PC-3 (cell line): ENCODE results near the gene USP46. TPM values are rescaled to one million over a fixed set of nuclear protein-coding genes. Genes with fewer than 3 reads are reported as not detected.

Experiments
- ATAC-seq: fragments of 200-7000 bp; cut with Tn5 transposase; 2 replicates; pipeline ENCODE4 v1.9.1; 2020; ENCODE audit warnings: mild to moderate bottlenecking, moderate library complexity
- BruUV-seq: library from RNA; stranded (reverse); fragments of 400-500 nt; replicated peaks from 2 replicates; lab custom pipeline; 2021; lab: Mats Ljungman, UMichigan
- CTCF ChIA-PET: fragments of 300-600 bp; sonication (Branson Sonifier 250); formaldehyde crosslinking; loops from one replicate; lab custom pipeline; 2022; ENCODE audit warnings: antibody characterized with exemption; lab: Charles Lee
- POLR2A ChIA-PET: fragments of 300-600 bp; sonication (Branson Sonifier 250); formaldehyde crosslinking; loops from one replicate; lab custom pipeline; 2022; ENCODE audit warnings: antibody characterized with exemption; ENCODE audit not compliant: unreplicated experiment; lab: Charles Lee
- DNase-seq: peaks from one replicate; pipeline ENCODE4 v3.0.0-alpha.2; 2015
- H2AFZ ChIP-seq: fragments of 300-600 bp; sonication (generic); 2 replicates; pipeline ENCODE4 v1.6.0; 2016; ENCODE audit warnings: antibody characterized with exemption, low read length
- H3F3A ChIP-seq: fragments of 300-600 bp; sonication (generic); one replicate; pipeline ENCODE4 v1.6.0; 2017; ENCODE audit warnings: antibody characterized with exemption, low read length, control low read depth, mild to moderate bottlenecking; ENCODE audit not compliant: unreplicated experiment
- H3K27ac ChIP-seq: fragments of 300-600 bp; sonication (generic); 2 replicates; pipeline ENCODE4 v1.5.1; 2016; ENCODE audit warnings: mild to moderate bottlenecking, low read length
- H3K27me3 ChIP-seq: fragments of 300-600 bp; sonication (generic); 2 replicates; pipeline ENCODE4 v1.6.1; 2016; ENCODE audit warnings: low read length, mixed read lengths
- H3K36me3 ChIP-seq: fragments of 300-600 bp; sonication (generic); 2 replicates; pipeline ENCODE4 v1.6.1; 2016; ENCODE audit warnings: low read depth, mixed run types, low read length, mixed read lengths
- H3K4me1 ChIP-seq: fragments of 300-600 bp; sonication (generic); 2 replicates; pipeline ENCODE4 v1.5.1; 2016; ENCODE audit warnings: low read length; ENCODE audit not compliant: insufficient read depth
- H3K4me2 ChIP-seq: fragments of 300-600 bp; sonication (generic); 2 replicates; pipeline ENCODE4 v1.6.0; 2016; ENCODE audit warnings: low read length
- H3K4me3 ChIP-seq: fragments of 300-600 bp; sonication (generic); 2 replicates; pipeline ENCODE4 v1.5.1; 2016; ENCODE audit warnings: mild to moderate bottlenecking, low read length, mixed read lengths
- H3K79me2 ChIP-seq: fragments of 300-600 bp; sonication (generic); 2 replicates; pipeline ENCODE4 v1.6.1; 2017; ENCODE audit warnings: low read length, mixed read lengths
- H3K9ac ChIP-seq: fragments of 300-600 bp; sonication (generic); 2 replicates; pipeline ENCODE4 v1.6.0; 2016; ENCODE audit warnings: mild to moderate bottlenecking, low read length
- H3K9me2 ChIP-seq: fragments of 300-600 bp; sonication (generic); replicated peaks from 2 replicates; pipeline ENCODE4 v1.6.1; 2016; ENCODE audit warnings: mixed run types, low read length, mixed read lengths
- H3K9me3 ChIP-seq: fragments of 300-600 bp; sonication (generic); 2 replicates; pipeline ENCODE4 v1.6.1; 2016; ENCODE audit warnings: low read length, mixed read lengths
- H4K20me1 ChIP-seq: fragments of 300-600 bp; sonication (generic); 2 replicates; pipeline ENCODE4 v1.6.1; 2016; ENCODE audit warnings: low read length, mixed read lengths
- CTCF ChIP-seq: fragments of 300-600 bp; sonication (generic); conservative IDR thresholded peaks from 2 replicates; pipeline ENCODE4 v1.5.1; 2017; ENCODE audit warnings: antibody characterized with exemption, low read depth, mild to moderate bottlenecking, low read length
- EZH2 ChIP-seq: fragments of 300-600 bp; sonication (generic); IDR thresholded peaks from one replicate; pipeline ENCODE4 v1.6.1; 2017; ENCODE audit warnings: antibody characterized with exemption, mild to moderate bottlenecking, low read length; ENCODE audit not compliant: unreplicated experiment
- EZH2phosphoT487 ChIP-seq: fragments of 300-600 bp; sonication (generic); IDR thresholded peaks from 2 replicates; pipeline ENCODE4 v1.6.1; 2018; ENCODE audit warnings: mild to moderate bottlenecking, antibody characterized with exemption, low read length, borderline replicate concordance
- intact Hi-C: fragments of 100-400 bp; cut with micrococcal nuclease; formaldehyde crosslinking; loops from 2 replicates; pipeline ENCODE4 v1.9.0; 2023
- total RNA-seq: library from RNA; depleted of rRNA; stranded (reverse); fragments of >200 nt; gene quantifications from 2 replicates; pipeline ENCODE4 v1.2.3, GENCODE V29; 2014; rRNA removed

The USP46 gene
- total RNA-seq, 1 experiment from 2014 or later = 9.4 TPM

DNA sequence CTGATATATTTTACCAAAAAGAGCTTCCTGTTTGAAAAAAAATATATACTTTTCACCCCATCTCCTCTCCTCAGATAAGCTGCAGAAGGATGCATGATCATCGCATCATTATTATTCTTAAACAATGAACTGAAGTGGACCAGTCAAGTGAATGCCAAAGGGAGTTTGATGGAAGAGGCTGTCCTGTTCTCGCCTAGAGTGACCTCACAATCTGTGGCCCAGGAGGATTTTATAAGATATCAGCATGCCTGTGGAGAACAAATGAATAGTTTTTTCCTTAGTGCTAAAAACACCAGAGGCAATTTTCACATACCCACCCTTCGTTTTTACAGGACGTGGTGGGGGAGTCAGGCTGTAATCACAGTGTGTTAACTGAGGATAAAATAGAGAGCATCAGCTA lies 112.7 kb downstream of the USP46 start:
- H3F3A ChIP-seq = no peaks in the 10 kb centered on the region
- H3K4me1 ChIP-seq = peaks cover 3% of the 10 kb centered on the region; the same call in 1 of the 2 replicates
- H3K9me2 ChIP-seq = no peaks in the 10 kb centered on the region
- POLR2A ChIA-PET = no interaction called here
- no peaks in the 10 kb centered on the region for H4K20me1 ChIP-seq
- DNase-seq (no peak), ATAC-seq (no peak)
- no peak overlapping the region for H3K4me2 ChIP-seq
- H3K36me3 ChIP-seq = no peaks in the 10 kb centered on the region
- H2AFZ ChIP-seq = no peak overlapping the region
- TF ChIP-seq EZH2phosphoT487 (no peak), CTCF (no peak), EZH2 (no peak)
- H3K79me2 ChIP-seq = no peaks in the 10 kb centered on the region
- no peak overlapping the region for H3K9ac ChIP-seq
- no peak overlapping the region for H3K27ac ChIP-seq
- no TSS peak for BruUV-seq
- CTCF ChIA-PET = interaction anchor here (2.0 to 2.4 kb wide), 2 partner anchors 119 to 436 kb away, joined by 6 to 14 read pairs; no protein-coding TSS in a partner anchor
- intact Hi-C loops = loop anchor here (10.0 kb wide), 2 partner anchors 312 to 442 kb away; no protein-coding TSS in a partner anchor
- no peak overlapping the region for H3K4me3 ChIP-seq
- H3K27me3 ChIP-seq = peaks cover 11% of the 10 kb centered on the region; the same call in 1 of the 2 replicates
- no peaks in the 10 kb centered on the region for H3K9me3 ChIP-seq

- ChIA-PET POLR2A (no interaction called here), CTCF (interaction anchor here (0.6 to 2.4 kb wide), 3 partner anchors 120 to 437 kb away, joined by 3 to 14 read pairs (median 6); no protein-coding TSS in a partner anchor)
- Histone ChIP-seq H4K20me1 (no peaks in the 10 kb centered on the region), H3K9ac (no peak overlapping the region), H3K4me2 (peak overlapping the region; percentile 71), H3K4me3 (peak overlapping the region; percentile 38; the same call in 1 of the 2 replicates), H2AFZ (peak overlapping the region; percentile 56), H3K9me3 (no peaks in the 10 kb centered on the region), H3K27me3 (peaks cover 11% of the 10 kb centered on the region; the same call in 1 of the 2 replicates), H3K79me2 (no peaks in the 10 kb centered on the region), H3K36me3 (no peaks in the 10 kb centered on the region), H3K27ac (no peak overlapping the region), H3K4me1 (peaks cover 3% of the 10 kb centered on the region; the same call in 1 of the 2 replicates), H3F3A (no peaks in the 10 kb centered on the region), H3K9me2 (no peaks in the 10 kb centered on the region)
- peak; percentile 90 for DNase-seq
- intact Hi-C loops = loop anchor here (2.0 to 10.0 kb wide), 5 partner anchors 119 to 1689 kb away; no protein-coding TSS in a partner anchor
- peak; percentile 89 for ATAC-seq
- BruUV-seq = no TSS peak
- TF ChIP-seq CTCF = peak; percentile 98
- no peak for TF ChIP-seq EZH2
Measured at GRCh38 chr4:52545099-52546069, 113.7 kb downstream of the USP46 start.

Other genes starting within 250 kb of the USP46 start
- gene ERVMER34-1, start 92.1 kb upstream of the USP46 start, total RNA-seq = 1.1 and 1.7 TPM in 2 replicates
- gene RASL11B, start 203.0 kb upstream of the USP46 start, total RNA-seq = 0.07 and 2.1 TPM in 2 replicates